ENCODE results near the gene HOXC11.

DNA sequence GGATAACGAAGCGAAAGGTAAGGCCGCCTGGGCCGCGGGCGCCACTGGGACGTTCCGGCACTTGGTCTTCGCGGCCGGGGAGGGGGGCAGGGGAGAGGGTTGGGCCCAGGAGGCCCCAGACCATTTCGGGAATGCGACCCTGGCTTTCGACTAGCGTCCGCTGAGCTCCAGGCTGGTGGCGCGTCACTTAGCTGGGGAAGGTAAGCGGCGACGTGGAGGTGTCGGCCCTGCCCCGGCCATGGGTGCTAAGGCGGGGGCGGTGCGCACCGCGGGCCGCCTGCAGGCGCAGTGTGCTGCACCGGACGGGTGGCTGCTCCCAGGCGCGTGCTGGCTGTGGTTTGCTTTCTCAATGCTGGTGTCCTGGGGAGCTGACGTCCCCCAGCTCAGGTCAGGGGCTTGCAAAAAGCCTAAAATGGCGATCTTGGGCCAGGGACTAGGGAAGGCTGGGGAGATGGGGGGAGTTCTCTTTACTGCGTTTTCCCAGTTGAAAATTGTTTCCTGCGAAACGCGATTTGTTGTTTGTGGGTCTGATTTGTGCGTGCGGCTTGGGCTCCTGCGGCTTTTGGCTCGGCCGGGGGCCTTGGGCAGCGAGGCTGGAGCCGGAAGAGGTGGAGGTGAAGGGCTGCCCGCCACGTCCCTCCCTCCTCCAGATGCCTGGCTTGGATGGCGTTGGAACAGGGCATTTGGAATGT, 13.2 kb downstream of the HOXC11 start:
- TF ChIP-seq POLR2A (IDR thresholded peaks at IDR 0.05) (no peak), POLR2AphosphoS5 (IDR thresholded peaks at IDR 0.05) (no peak), EP300 (IDR thresholded peaks at IDR 0.05) (no peak)
- TF ChIP-seq, protein P1, sequence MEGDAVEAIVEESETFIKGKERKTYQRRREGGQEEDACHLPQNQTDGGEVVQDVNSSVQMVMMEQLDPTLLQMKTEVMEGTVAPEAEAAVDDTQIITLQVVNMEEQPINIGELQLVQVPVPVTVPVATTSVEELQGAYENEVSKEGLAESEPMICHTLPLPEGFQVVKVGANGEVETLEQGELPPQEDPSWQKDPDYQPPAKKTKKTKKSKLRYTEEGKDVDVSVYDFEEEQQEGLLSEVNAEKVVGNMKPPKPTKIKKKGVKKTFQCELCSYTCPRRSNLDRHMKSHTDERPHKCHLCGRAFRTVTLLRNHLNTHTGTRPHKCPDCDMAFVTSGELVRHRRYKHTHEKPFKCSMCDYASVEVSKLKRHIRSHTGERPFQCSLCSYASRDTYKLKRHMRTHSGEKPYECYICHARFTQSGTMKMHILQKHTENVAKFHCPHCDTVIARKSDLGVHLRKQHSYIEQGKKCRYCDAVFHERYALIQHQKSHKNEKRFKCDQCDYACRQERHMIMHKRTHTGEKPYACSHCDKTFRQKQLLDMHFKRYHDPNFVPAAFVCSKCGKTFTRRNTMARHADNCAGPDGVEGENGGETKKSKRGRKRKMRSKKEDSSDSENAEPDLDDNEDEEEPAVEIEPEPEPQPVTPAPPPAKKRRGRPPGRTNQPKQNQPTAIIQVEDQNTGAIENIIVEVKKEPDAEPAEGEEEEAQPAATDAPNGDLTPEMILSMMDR (IDR thresholded peaks at IDR 0.05) = no peak

Measured in sigmoid colon (tissue), 4 donors.